GM12878 (cell line): ENCODE measurements around the gene PLXNA4. TPM values are rescaled to one million over a fixed set of nuclear protein-coding genes. Genes with fewer than 3 reads are reported as not detected.

ENCODE experiments used
- ATAC-seq: fragments of 200-7000 bp; cut with Tn5 transposase; 3 replicates; pipeline ENCODE4 v1.9.1; 2020; ENCODE audit warnings: mild to moderate bottlenecking, moderate library complexity
- BruUV-seq: library from RNA; stranded (reverse); fragments of 400-500 nt; replicated peaks from 2 replicates; lab custom pipeline; 2021; lab: Mats Ljungman, UMichigan
- CTCF ChIA-PET: fragments of 300-600 bp; sonication (Branson Sonifier 250); formaldehyde crosslinking; extraction: SDS; loops from one replicate; lab custom pipeline; 2021; ENCODE audit warnings: inconsistent platforms; lab: Yijun Ruan, JAX
- POLR2A ChIA-PET: fragments of 350-600 bp; formaldehyde crosslinking; extraction: SDS; loops from one replicate; lab custom pipeline; 2021; ENCODE audit warnings: inconsistent platforms; lab: Charles Lee
- RAD21 ChIA-PET: fragments of 300-600 bp; sonication (Branson Sonifier 250); formaldehyde crosslinking; loops from one replicate; lab custom pipeline; 2023; ENCODE audit warnings: antibody characterized with exemption; ENCODE audit not compliant: unreplicated experiment; lab: Charles Lee
- SMC1A ChIA-PET: fragments of 300-600 bp; sonication (Branson Sonifier 250); formaldehyde crosslinking; loops from one replicate; lab custom pipeline; 2023; ENCODE audit not compliant: unreplicated experiment, uncharacterized antibody; lab: Charles Lee
- DNase-seq: peaks from one replicate; pipeline ENCODE4 v3.0.0-alpha.2; 2011; ENCODE audit warnings: low read depth, low spot score
- FAIRE-seq: peaks from 3 replicates; lab custom pipeline; 2011; peaks lifted over from hg19 to GRCh38; lab: Jason Lieb, UNC
- H2AFZ ChIP-seq: 2 replicates; pipeline ENCODE4 v1.6.0; 2011; ENCODE audit warnings: low read depth, low read length, control low read depth; ENCODE audit not compliant: control insufficient read depth
- H3K27ac ChIP-seq: 2 replicates; pipeline ENCODE4 v1.5.1; 2011; ENCODE audit warnings: control low read depth; ENCODE audit not compliant: control insufficient read depth, insufficient read depth
- H3K27me3 ChIP-seq, 2 experiments: replicated peaks in 1 of 2; 2 replicates each; pipeline versions ENCODE4 v1.6.0 to v1.6.1; 2011; ENCODE audit warnings: low read length in 1 of 2; ENCODE audit not compliant: control insufficient read depth in 2 of 2, insufficient read depth in 2 of 2
- H3K36me3 ChIP-seq, 2 experiments: 2 replicates each; pipeline ENCODE4 v1.5.1; 2011; ENCODE audit warnings: low read length in 1 of 2; ENCODE audit not compliant: control insufficient read depth in 2 of 2, insufficient read depth in 2 of 2
- H3K4me1 ChIP-seq: 2 replicates; pipeline ENCODE4 v1.6.1; 2011; ENCODE audit warnings: mild to moderate bottlenecking, low read length, moderate library complexity, mixed read lengths; ENCODE audit not compliant: control insufficient read depth, insufficient read depth
- H3K4me2 ChIP-seq: 2 replicates; pipeline ENCODE4 v1.6.0; 2011; ENCODE audit warnings: control low read depth; ENCODE audit not compliant: control insufficient read depth, insufficient read depth
- H3K4me3 ChIP-seq: fragments of 200-600 bp; sonication (generic); 2 replicates; pipeline ENCODE4 v1.5.1; 2016
- H3K79me2 ChIP-seq: 2 replicates; pipeline ENCODE4 v1.6.0; 2011; ENCODE audit warnings: low read length; ENCODE audit not compliant: control insufficient read depth, insufficient read depth
- H3K9ac ChIP-seq: 2 replicates; pipeline ENCODE4 v1.8.0; 2011; ENCODE audit warnings: low read length, control low read depth, mixed read lengths; ENCODE audit not compliant: control insufficient read depth, insufficient read depth
- H3K9me3 ChIP-seq: replicated peaks from 3 replicates; pipeline ENCODE4 v1.5.1; 2011; ENCODE audit warnings: mild to moderate bottlenecking, low read length; ENCODE audit not compliant: control insufficient read depth, insufficient read depth
- H4K20me1 ChIP-seq: 2 replicates; pipeline ENCODE4 v1.6.0; 2011; ENCODE audit not compliant: control insufficient read depth, insufficient read depth
- CREM ChIP-seq: IDR thresholded peaks from 2 replicates; pipeline ENCODE4 v1.6.1; 2014; ENCODE audit warnings: antibody characterized with exemption, low read depth
- EP300 ChIP-seq, 2 experiments: fragments of 150-350 bp in 1 of 2; IDR thresholded peaks; 2 replicates each; pipeline ENCODE4 v1.6.1; 2011 to 2012; ENCODE audit warnings: low read depth in 2 of 2, low read length in 2 of 2, borderline replicate concordance in 1 of 2, improper control_type of control experiment in 1 of 2, inconsistent platforms in 1 of 2; ENCODE audit not compliant: control insufficient read depth in 1 of 2
- FOXK2 ChIP-seq: fragments of 450-650 bp; IDR thresholded peaks from 2 replicates; pipeline ENCODE4 v1.6.1; 2017; ENCODE audit warnings: mild to moderate bottlenecking, moderate library complexity
- MEF2B ChIP-seq: fragments of 450-650 bp; IDR thresholded peaks from 2 replicates; pipeline ENCODE4 v1.6.1; 2018; ENCODE audit warnings: mild to moderate bottlenecking, moderate library complexity; ENCODE audit not compliant: partially characterized antibody, poor library complexity, severe bottlenecking
- NFXL1 ChIP-seq: fragments of 450-650 bp; IDR thresholded peaks from 2 replicates; pipeline ENCODE4 v1.6.1; 2017; ENCODE audit warnings: antibody characterized with exemption, mild to moderate bottlenecking, borderline replicate concordance
- NFYA ChIP-seq: IDR thresholded peaks from 2 replicates; pipeline ENCODE4 v1.6.1; 2011; ENCODE audit warnings: low read depth, mild to moderate bottlenecking, low read length, improper control_type of control experiment, borderline replicate concordance
- NR2F1 ChIP-seq: fragments of 450-650 bp; conservative IDR thresholded peaks from 2 replicates; pipeline ENCODE4 v1.6.1; 2017; ENCODE audit warnings: mild to moderate bottlenecking
- PAX5 ChIP-seq: IDR thresholded peaks from 2 replicates; pipeline ENCODE4 v1.6.1; 2011; ENCODE audit warnings: low read depth, low read length, borderline replicate concordance
- RB1 ChIP-seq: fragments of 450-650 bp; formaldehyde crosslinking; IDR thresholded peaks from 2 replicates; pipeline ENCODE4 v1.6.1; 2017; ENCODE audit warnings: mild to moderate bottlenecking, borderline replicate concordance
- SUPT20H ChIP-seq: IDR thresholded peaks from 2 replicates; pipeline ENCODE4 v1.6.1; 2011; ENCODE audit warnings: low read depth, mild to moderate bottlenecking, low read length, moderate library complexity, borderline replicate concordance; ENCODE audit not compliant: control insufficient read depth
- TAF1 ChIP-seq: IDR thresholded peaks from 2 replicates; pipeline ENCODE4 v1.6.1; 2011; ENCODE audit warnings: mild to moderate bottlenecking, low read depth, low read length, borderline replicate concordance
- ZNF24 ChIP-seq: fragments of 450-650 bp; IDR thresholded peaks from 2 replicates; pipeline ENCODE4 v1.6.1; 2017; ENCODE audit warnings: antibody characterized with exemption, mild to moderate bottlenecking
- WGBS: methylation state at CpG from one replicate; pipeline ENCODE4 v1.1.6; 2016; ENCODE audit warnings: low lambda C conversion rate; ENCODE audit not compliant: insufficient replicate concordance, insufficient coverage; ENCODE audit errors: missing lambda C conversion rate; 5-methylcytosine and 5-hydroxymethylcytosine counted together
- in situ Hi-C: fragments of 300-500 bp; cut with MboI; formaldehyde crosslinking; loops from 9 replicates; pipeline ENCODE4 v1.14.3; 2018; ENCODE audit warnings: mixed read lengths
- intact Hi-C: fragments of 100-400 bp; cut with micrococcal nuclease; formaldehyde crosslinking; loops from one replicate; pipeline ENCODE4 v1.14.2; 2022; ENCODE audit not compliant: unreplicated experiment
- polyA plus RNA-seq, 11 experiments: library from polyadenylated mRNA; depleted of rRNA in 4 of 11; unstranded in 6 of 11; stranded (reverse) in 5 of 11; fragments of >200 nt; fragmentation: Nextera tagmentation in 4 of 11; fragmentation: Illumina TruSeq in 1 of 11; extraction: Ambion mirVana in 4 of 11; extraction: Trizol in 1 of 11; gene quantifications; 1 replicate in 1 of 11; 2 replicates in 10 of 11; pipeline versions ENCODE4 v1.2.1 to v1.2.3, GENCODE V29; 2011 to 2016; ENCODE audit warnings: inconsistent platforms in 2 of 11, missing spikeins in 2 of 11, low read depth in 1 of 11
- total RNA-seq, 4 experiments: library from RNA; depleted of rRNA in 3 of 4; stranded (reverse); fragments of >200 nt in 3 of 4; fragmentation: Illumina TruSeq in 1 of 4; extraction: Trizol in 1 of 4; gene quantifications; 2 replicates each; pipeline versions ENCODE4 v1.2.1 to v1.2.3, GENCODE V29; 2013 to 2021
- TF ChIP-seq, protein P1 (sequence below): fragments of 450-650 bp; formaldehyde crosslinking; IDR thresholded peaks from 2 replicates; pipeline ENCODE4 v1.4.0; 2022; ENCODE audit warnings: mild to moderate bottlenecking, moderate library complexity
- TF ChIP-seq, protein P2 (sequence below): IDR thresholded peaks from 2 replicates; pipeline ENCODE4 v1.6.1; 2012; ENCODE audit warnings: mild to moderate bottlenecking, low read depth, low read length

Gene PLXNA4
- total and polyA plus RNA-seq, 10 of the 15 experiments (the other 5 are each of a cell fraction or from before 2014, with no cell fraction given) = 0.03 TPM; not detected in 9

DNA sequence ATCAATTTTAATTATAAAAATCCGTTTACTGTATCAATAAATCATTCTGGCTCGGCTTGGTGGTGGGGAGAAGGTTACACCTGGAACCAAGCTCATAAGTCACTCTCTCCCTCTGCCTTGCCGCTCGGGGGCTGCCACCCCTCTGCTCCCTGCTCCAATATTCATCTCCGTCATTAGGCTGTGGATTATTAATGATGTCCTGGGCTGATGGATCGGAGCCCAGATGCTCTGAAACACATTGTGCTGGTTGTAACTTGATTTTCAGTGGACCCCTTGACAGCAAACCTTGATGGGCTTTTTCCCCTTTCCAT is 314.2 kb downstream of the PLXNA4 start (continued):
- TF ChIP-seq, protein P1, sequence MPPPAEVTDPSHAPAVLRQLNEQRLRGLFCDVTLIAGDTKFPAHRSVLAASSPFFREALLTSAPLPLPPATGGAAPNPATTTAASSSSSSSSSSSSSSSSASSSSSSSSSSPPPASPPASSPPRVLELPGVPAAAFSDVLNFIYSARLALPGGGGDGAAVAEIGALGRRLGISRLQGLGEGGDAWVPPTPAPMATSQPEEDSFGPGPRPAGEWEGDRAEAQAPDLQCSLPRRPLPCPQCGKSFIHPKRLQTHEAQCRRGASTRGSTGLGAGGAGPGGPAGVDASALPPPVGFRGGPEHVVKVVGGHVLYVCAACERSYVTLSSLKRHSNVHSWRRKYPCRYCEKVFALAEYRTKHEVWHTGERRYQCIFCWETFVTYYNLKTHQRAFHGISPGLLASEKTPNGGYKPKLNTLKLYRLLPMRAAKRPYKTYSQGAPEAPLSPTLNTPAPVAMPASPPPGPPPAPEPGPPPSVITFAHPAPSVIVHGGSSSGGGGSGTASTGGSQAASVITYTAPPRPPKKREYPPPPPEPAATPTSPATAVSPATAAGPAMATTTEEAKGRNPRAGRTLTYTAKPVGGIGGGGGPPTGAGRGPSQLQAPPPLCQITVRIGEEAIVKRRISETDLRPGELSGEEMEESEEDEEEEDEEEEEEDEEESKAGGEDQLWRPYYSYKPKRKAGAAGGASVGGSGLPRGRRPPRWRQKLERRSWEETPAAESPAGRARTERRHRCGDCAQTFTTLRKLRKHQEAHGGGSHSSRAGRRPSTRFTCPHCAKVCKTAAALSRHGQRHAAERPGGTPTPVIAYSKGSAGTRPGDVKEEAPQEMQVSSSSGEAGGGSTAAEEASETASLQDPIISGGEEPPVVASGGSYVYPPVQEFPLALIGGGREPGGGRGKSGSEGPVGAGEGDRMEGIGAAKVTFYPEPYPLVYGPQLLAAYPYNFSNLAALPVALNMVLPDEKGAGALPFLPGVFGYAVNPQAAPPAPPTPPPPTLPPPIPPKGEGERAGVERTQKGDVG (CRISPR knock-in tag) = no peak

DNA sequence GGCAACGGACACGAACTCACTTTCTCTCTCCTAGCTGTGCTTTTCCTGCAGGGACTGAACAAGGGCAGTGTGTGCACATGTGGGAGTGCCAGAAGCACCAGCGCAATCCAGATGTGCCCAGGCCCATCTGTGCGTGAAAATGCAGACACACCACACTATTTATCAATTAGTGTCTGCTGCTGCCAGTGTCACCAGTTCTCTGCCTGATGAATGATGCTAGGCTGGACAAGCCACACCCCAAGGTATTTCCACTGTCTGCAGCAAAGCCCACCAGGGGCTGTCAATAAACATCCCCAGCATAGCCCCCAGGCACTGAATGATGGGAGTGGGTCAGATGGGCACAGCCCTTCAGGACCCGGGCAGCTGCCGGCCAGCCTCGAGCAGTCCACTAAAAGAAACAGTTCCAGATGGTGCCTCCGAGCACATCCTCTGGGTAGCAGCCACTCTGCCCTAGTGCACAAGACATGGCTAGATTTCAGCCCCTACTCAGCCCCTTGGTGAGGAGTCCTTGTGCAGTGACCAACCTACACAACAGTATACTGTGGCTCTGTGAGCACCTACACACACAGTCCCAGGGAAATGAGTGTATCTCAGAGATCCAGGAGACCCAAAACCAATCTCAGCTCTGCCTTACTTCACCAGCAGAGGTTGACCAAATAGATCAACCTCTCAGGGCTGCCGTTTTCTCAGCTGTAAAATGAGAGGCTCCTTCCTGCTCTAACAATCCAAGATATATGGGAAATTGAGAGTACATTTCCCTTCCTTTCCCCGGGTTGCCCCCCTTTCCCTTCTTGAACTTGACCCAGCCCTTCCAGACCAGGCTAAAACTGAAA is 314.7 kb downstream of the PLXNA4 start:
- Histone ChIP-seq H2AFZ (no peak overlapping the region), H3K36me3 (no peaks in the 10 kb centered on the region), H3K27ac (no peak overlapping the region), H3K9ac (no peak overlapping the region), H3K4me1 (no peaks in the 10 kb centered on the region), H3K9me3 (no peaks in the 10 kb centered on the region), H3K79me2 (no peaks in the 10 kb centered on the region), H3K4me3 (no peak overlapping the region), H3K4me2 (no peak overlapping the region), H4K20me1 (no peaks in the 10 kb centered on the region), H3K27me3 (no peaks in the 10 kb centered on the region)
- in situ Hi-C loops (no loop called here), intact Hi-C loops (no loop called here)
- ChIA-PET POLR2A (no interaction called here), RAD21 (no interaction called here), SMC1A (no interaction called here), CTCF (no interaction called here)
- ATAC-seq (no peak), FAIRE-seq (no peak), DNase-seq (no peak)
- no TSS peak for BruUV-seq
- 20% methylated on average over 10 of the region's 10 CpGs for WGBS
- TF ChIP-seq RB1 (no peak), SUPT20H (no peak), FOXK2 (no peak), NFXL1 (no peak), ZNF24 (no peak), EP300 (IDR thresholded peaks at IDR 0.05; ENCODE audit: borderline replicate concordance in 1 of 2, control insufficient read depth in 1 of 2, low read depth in 2 of 2, low read length in 2 of 2) (no peak), PAX5 (no peak), CREM (no peak), MEF2B (no peak), TAF1 (no peak), NFYA (no peak), NR2F1 (no peak)
- TF ChIP-seq, protein P2, sequence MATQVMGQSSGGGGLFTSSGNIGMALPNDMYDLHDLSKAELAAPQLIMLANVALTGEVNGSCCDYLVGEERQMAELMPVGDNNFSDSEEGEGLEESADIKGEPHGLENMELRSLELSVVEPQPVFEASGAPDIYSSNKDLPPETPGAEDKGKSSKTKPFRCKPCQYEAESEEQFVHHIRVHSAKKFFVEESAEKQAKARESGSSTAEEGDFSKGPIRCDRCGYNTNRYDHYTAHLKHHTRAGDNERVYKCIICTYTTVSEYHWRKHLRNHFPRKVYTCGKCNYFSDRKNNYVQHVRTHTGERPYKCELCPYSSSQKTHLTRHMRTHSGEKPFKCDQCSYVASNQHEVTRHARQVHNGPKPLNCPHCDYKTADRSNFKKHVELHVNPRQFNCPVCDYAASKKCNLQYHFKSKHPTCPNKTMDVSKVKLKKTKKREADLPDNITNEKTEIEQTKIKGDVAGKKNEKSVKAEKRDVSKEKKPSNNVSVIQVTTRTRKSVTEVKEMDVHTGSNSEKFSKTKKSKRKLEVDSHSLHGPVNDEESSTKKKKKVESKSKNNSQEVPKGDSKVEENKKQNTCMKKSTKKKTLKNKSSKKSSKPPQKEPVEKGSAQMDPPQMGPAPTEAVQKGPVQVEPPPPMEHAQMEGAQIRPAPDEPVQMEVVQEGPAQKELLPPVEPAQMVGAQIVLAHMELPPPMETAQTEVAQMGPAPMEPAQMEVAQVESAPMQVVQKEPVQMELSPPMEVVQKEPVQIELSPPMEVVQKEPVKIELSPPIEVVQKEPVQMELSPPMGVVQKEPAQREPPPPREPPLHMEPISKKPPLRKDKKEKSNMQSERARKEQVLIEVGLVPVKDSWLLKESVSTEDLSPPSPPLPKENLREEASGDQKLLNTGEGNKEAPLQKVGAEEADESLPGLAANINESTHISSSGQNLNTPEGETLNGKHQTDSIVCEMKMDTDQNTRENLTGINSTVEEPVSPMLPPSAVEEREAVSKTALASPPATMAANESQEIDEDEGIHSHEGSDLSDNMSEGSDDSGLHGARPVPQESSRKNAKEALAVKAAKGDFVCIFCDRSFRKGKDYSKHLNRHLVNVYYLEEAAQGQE = no peak
